AG09319 (cell line): ENCODE results near the gene CEBPG.

Experiments used
- DNase-seq: peaks from one replicate; pipeline ENCODE4 v3.0.0-alpha.2; 2010; ENCODE audit warnings: low read depth; ENCODE audit errors: extremely low read depth
- TF ChIP-seq, protein P1 (sequence below): IDR thresholded peaks from 2 replicates; pipeline ENCODE4 v1.5.1; 2011; ENCODE audit warnings: low read depth, mild to moderate bottlenecking, inconsistent platforms, low read length, moderate library complexity

The CEBPG gene

DNA sequence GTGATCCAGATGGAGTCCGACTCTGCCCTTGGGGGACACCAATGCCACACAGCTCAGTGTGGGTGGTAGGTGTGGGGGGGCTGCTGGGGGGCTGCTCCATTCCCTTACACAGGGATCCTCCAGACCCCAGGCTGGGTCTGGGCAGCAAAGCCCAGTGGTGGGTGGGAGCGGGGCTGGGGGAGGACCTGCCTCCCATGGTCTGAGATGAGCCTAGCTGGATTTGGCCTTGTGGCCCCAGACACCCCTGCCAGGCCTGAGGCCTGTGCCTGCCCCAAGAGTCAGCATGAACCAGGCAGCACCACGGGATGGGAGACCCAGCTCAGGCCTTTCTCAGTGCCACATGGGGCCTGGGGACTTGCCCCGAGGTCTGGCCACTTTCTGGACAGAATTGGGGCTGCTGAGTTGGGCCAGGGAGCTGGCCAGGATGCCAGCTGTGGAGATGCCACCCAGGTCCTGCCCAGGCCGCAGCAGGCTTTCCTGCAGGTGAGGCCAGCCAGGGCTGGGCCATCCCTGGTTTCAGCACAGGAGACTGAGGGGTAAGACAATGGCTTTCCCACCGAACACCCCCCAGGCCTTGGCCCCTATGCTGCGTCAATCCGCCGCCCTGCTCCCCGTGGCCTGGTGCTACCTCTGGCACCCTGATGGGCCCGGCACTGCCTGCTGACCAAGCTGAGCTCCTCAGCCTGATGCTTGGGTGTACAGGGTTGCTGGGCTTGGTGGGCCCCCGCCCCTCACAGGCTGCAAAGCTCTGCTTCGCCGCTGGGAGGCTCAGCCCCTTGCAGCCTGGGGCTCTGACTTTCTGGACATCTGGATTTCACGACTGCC lies 24.2 kb downstream of the CEBPG start:
- TF ChIP-seq, protein P1, sequence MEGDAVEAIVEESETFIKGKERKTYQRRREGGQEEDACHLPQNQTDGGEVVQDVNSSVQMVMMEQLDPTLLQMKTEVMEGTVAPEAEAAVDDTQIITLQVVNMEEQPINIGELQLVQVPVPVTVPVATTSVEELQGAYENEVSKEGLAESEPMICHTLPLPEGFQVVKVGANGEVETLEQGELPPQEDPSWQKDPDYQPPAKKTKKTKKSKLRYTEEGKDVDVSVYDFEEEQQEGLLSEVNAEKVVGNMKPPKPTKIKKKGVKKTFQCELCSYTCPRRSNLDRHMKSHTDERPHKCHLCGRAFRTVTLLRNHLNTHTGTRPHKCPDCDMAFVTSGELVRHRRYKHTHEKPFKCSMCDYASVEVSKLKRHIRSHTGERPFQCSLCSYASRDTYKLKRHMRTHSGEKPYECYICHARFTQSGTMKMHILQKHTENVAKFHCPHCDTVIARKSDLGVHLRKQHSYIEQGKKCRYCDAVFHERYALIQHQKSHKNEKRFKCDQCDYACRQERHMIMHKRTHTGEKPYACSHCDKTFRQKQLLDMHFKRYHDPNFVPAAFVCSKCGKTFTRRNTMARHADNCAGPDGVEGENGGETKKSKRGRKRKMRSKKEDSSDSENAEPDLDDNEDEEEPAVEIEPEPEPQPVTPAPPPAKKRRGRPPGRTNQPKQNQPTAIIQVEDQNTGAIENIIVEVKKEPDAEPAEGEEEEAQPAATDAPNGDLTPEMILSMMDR: no peak; the same call in 1 of the 2 replicates
- DNase-seq: no peak

- TF ChIP-seq, protein P1: no peak
- no peak for DNase-seq
These were observed 25.0 kb downstream of the CEBPG start for GRCh38 chr19:33398361-33399060.

GRCh38 chr19:33399081-33399744 lies 25.7 kb downstream of the CEBPG start:
- no peak for DNase-seq
- TF ChIP-seq, protein P1: no peak

GRCh38 chr19:33399745-33400681 lies 26.5 kb downstream of the CEBPG start:
- DNase-seq: no peak
- TF ChIP-seq, protein P1: no peak

GRCh38 chr19:33400856-33401682 lies 27.6 kb downstream of the CEBPG start:
- no peak for DNase-seq
- TF ChIP-seq, protein P1: no peak

- DNase-seq: no peak
- TF ChIP-seq, protein P1: no peak
These were observed 28.3 kb downstream of the CEBPG start for GRCh38 chr19:33401683-33402420.
